C4-2B (cell line): ENCODE results near the gene PCF11.

Source experiments
- H3K27ac ChIP-seq: fragments of 450-650 bp; 2 replicates; pipeline ENCODE4 v1.5.1; 2017
- ZFX ChIP-seq: fragments of 450-650 bp; IDR thresholded peaks from 2 replicates; pipeline ENCODE4 v1.6.1; 2017
- TF ChIP-seq, protein P1 (sequence below): fragments of 450-650 bp; conservative IDR thresholded peaks from 2 replicates; pipeline ENCODE4 v1.5.1; 2017; ENCODE audit warnings: mild to moderate bottlenecking

The PCF11 gene

DNA sequence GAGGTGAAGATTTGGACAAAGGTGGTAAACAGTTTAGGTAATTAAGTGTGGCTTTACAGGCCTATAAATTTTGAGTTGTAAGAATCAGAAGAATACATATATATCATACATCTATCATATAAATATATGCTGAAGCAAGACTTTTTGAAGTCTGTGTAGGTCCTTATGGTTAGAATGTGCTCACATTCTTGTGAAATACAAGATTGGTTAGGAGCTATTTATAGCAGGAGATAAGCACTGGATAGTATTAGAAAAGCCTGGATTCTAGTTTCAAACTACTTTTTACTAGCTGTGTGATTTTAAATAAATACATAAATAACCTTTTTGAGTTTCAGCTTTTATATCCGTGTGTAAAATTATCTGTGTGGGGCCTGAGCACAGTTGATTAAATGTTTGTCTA is 78.9 kb downstream of the PCF11 start:
- no peak overlapping the region for H3K27ac ChIP-seq
- no peak for TF ChIP-seq ZFX
- TF ChIP-seq, protein P1, sequence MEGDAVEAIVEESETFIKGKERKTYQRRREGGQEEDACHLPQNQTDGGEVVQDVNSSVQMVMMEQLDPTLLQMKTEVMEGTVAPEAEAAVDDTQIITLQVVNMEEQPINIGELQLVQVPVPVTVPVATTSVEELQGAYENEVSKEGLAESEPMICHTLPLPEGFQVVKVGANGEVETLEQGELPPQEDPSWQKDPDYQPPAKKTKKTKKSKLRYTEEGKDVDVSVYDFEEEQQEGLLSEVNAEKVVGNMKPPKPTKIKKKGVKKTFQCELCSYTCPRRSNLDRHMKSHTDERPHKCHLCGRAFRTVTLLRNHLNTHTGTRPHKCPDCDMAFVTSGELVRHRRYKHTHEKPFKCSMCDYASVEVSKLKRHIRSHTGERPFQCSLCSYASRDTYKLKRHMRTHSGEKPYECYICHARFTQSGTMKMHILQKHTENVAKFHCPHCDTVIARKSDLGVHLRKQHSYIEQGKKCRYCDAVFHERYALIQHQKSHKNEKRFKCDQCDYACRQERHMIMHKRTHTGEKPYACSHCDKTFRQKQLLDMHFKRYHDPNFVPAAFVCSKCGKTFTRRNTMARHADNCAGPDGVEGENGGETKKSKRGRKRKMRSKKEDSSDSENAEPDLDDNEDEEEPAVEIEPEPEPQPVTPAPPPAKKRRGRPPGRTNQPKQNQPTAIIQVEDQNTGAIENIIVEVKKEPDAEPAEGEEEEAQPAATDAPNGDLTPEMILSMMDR, result no peak
